HG03521 (cell line): ENCODE results near the gene KRTAP4-3.
"Not testable (repeated sequence)": the region's sequence is repeated elsewhere in the genome, so short reads cannot be mapped to it uniquely, and the experiment has no call there.

Source experiments
- ATAC-seq: cut with Tn5 transposase; IDR thresholded peaks from one replicate; pipeline ENCODE4 v1.9.1; 2021; ENCODE audit warnings: mild to moderate bottlenecking, moderate library complexity; ENCODE audit not compliant: unreplicated experiment

Gene KRTAP4-3

DNA sequence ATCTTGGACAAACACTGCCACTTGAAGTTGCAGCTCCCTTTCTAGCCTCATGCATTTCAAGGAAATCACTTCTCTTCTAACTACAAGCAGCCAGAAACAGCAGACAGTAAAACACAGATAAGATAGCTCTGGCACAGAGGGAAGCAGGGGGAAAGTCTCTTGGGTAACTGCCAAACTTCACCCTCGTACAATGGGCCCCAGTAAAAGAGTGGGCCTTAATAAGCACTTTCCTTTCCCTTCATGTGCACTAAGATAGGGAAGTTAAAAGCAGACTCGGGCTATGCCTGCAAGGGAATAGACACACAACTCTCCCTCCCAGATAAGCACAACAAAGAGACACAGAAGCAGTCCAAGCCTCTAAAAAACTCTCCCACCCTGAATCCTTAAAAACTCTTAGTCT, 14.2 kb downstream of the KRTAP4-3 start:
- no peak for ATAC-seq

DNA sequence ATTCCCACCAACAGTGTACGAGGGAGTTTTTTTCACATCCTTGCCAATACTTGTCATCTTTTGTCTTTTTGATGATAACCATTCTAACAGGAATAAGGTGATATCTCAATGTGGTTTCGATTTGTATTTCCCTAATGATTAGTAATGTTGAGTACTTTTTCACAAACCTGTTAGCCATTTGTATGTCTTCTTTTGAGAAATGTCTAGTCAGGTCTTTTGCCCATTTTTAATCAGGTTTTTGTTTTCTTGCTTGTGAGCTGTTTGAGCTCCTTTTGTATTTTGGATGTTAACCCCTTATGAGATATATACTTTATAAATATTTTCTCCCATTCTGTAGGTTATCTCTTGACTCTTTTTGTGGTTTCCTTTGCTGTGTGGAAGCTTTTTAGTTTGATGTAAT, 16.5 kb downstream of the KRTAP4-3 start:
- ATAC-seq, result no peak

DNA sequence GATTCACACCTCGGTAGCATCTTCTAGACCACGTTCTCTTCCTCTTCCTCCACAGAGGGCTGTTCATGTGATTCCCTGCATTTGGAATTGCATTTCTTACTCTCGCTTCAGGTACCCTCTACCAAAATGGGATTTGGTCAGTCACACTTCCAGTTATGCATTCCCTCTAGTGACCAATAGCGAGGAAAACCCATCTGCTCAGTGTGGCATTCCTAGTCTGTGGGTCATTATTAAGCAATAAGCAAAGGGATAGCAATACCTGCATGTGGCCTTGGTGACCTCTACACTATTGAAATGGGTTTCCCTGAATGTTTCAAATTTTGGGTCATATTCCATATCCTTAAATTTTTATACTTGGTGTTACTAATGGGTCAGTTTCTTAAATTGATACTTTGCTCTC, 18.0 kb downstream of the KRTAP4-3 start:
- no peak for ATAC-seq

DNA sequence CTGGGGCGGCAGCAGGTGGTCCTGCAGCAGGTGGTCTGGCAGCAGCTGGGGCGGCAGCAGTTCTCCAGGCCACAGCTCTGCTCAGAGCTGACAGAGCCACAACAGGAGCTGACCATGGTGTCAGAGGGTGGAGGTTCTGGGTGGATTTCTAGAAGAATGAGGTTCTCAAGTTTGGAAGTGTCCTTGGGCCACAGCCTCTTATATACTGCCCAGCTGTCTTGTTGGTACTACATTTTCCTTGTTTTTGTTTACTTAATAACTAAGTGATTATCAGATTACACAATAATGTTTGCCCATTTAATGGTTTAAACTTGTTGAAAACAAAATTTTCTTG, 18.4 kb downstream of the KRTAP4-3 start, which contains the start of gene KRTAP4-5:
Gene KRTAP4-5 (minus strand): TSS at position 174 of the 334 bp plus-strand sequence. CDS start 58 bp downstream, at position 116.
- ATAC-seq, result no peak

DNA sequence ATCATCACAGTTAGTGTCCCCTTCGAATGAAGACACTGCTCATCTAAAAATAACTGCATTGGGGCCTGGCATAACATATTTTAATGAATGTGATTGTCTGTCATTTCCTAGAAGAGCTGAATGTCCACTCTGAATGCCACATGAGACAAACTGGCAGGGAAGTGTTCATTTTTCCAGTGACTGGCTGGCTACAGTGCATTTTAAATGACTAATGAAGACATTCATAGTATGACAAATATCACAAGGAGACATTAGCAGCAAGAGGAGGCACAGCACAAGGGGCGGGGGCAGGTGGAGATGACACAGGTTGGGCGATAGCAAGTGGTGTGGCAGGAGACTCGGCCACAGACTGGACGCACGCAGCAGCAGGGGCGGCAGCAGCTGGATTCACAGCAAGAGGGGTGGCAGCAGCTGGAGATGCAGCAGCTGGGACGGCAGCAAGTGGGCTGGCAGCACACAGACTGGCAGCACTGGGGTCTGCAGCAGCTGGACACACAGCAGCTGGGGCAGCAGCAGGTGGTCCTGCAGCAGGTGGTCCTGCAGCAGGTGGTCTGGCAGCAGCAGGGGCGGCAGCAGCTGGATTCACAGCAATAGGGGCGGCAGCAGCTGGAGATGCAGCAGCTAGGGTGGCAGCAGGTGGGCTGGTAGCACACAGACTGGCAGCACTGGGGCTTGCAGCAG, 18.9 kb downstream of the KRTAP4-3 start:
- ATAC-seq, result not testable (repeated sequence)

DNA sequence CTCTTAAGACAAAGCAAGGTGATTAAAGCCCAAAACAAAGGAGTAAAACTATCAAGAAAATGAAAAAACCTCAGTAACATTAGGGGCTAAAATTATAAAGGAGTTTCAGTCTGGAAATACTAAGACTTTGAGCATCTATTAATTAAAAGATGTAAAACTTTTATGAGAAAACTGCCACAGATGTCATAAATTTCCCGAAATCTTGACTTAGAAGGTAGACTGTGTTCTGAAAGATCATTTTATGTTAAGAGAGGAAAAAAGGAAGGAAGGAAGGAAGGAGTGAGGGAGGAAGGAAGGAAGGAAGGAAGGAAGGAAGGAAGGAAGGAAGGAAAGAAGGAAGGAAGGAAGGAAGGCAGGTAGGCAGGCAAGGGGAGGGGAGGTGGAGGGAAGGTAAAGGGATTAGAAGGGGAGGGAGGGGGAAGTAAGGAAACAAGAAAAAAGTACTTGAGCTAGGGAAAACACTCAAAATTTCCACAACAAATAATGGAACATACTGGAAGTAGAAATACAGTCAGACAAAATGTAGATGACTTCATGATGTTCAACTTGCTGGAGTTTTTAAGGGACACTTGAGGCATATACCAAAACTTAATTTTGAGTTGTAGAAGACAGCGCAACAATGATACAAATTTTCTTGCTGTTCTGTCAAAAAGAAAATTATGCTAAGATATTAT, 20.4 kb downstream of the KRTAP4-3 start:
- ATAC-seq, result no peak

DNA sequence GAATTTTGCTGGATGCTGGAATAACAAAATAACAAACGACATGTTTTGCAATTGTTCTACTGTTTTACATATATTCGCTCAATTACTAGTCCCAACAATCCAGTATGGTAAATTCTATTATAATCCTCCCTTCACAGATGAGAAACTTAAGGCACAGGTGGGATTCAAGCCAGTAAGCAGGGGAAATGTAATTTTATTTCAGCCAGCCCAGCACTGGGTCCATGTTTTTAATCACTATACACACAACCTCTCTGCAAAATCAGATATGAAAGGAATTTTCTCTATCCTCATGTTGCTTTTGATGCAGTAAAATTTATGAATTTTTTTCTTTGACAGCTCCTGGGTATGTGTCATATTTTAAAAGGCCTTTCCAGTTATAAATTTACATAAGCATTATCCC, 22.8 kb downstream of the KRTAP4-3 start:
- no peak for ATAC-seq

DNA sequence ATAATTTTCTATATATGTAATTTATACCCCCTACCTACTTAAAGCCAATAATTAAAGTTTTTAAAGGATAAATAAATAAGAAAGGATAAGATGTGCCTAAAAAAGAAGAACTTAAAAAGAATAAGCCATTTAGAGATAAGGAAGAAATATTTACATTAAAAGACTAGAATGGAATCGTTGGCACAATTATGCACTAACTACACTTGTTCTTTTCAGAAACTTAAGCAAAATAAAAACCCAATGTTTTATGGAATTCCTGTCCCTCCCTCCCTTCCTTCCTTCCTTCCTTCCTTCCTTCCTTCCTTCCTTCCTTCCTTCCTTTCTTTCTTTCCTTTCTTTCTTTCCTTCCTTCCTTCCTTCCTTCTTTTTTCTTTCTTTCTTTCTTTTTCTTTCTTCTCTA, 23.2 kb downstream of the KRTAP4-3 start:
- ATAC-seq, result no peak

DNA sequence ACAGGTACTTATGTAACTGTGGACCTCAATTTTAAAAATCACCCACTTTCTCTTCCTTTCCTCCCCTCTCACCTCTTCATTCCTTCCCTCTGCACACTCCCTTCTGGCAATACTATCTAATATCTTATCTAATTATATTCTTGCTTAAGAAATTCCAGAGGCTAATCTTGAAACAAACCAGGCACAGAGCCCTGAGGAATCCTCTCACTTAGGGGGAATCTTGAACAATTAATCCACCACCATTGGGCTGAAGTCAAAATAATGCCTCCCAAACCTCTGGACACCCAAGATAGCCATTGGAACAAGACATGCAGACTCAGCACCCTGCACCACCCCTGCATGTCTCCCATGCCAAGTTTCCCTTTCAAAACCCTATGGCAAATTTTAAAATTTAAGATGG, 26.7 kb downstream of the KRTAP4-3 start:
- ATAC-seq, result no peak

DNA sequence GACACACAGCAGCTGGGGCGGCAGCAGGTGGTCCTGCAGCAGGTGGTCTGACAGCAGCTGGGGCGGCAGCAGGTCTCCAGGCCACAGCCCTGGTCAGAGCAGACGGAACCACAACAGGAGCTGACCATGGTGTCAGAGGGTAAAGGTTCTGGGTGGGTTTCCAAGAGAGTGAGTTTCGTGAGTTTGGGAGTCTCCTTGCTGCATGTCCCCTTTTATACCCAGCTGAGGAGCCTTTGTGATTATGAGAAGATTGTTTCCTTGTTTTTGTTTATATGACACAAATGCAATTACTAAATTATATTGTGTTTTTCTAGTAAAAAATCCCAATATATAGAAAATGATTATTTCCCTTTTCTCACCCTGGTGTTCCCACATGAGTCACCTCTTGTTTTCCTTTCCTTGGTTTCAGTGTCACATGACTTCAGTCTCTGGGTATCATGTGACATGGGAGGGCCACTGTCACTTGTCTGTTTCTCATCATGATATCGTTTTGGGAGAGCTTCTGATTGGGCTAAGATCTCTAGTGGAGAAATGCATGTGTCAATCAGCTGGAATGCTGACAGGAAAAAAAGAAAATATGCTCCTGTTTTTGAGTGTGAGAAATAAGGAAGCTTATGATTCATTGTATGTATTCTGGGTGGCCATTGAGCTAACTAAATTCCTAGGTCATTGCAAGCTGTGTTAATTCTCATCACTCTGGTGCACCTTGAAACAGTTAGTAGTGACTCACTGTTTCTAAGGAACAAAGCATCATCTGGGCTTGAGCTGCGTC, 27.5 kb downstream of the KRTAP4-3 start, which contains the start of gene KRTAP4-6:
Gene KRTAP4-6 (minus strand): TSS at position 185 of the 772 bp plus-strand sequence. CDS start 57 bp downstream, at position 128.
- ATAC-seq, result no peak

DNA sequence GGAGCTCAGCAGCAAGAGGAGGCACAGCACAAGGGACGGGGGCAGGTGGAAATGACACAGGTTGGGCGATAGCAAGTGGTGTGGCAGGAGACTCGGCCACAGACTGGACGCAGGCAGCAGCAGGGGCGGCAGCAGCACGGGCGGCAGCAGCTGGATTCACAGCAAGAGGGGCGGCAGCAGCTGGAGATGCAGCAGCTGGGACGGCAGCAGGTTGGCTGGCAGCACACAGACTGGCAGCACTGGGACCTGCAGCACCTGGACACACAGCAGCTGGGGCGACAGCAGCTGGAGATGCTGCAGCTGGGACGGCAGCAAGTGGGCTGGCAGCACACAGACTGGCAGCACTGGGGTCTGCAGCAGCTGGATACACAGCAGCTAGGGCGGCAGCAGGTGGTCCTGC, 28.2 kb downstream of the KRTAP4-3 start:
- not testable (repeated sequence) for ATAC-seq

DNA sequence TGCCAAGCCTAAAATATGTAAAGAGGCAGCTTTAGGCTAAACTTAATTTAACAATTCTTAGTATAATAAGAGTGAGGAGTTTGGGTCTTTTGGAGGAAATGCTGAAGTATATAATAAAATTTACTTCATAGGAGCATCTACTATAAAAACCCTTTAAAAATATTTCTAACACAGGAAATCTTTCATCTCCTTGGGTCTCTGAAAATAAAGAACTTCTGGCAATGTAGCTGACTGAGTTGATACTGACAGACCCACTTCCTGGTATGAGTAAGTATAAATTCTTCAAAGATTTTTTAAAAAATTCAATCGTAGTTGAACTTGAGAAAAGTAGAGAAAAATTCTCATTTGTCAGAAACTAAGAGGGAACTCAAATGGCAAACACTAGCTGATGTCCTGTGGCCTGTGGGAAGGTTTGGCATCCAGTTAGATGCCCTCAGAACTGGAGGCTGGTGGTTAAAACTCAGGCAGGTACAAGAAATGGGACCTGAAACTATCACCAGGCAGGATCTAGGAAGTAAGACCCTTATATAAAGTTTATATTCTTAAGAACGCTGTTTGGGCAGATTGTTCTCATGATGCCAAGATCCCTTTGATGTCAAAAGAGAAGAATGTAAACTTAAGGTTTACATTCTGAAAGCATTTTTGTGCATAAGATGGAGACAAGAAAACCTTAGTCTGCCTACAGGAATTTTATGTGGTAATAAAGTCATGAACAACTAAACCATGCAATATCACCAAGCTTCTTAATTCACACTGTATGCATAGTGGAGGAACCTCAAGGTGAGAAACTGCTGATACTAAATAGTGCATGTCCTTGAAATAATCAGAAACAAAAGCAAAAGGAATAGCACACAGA, 33.9 kb downstream of the KRTAP4-3 start:
- no peak for ATAC-seq

DNA sequence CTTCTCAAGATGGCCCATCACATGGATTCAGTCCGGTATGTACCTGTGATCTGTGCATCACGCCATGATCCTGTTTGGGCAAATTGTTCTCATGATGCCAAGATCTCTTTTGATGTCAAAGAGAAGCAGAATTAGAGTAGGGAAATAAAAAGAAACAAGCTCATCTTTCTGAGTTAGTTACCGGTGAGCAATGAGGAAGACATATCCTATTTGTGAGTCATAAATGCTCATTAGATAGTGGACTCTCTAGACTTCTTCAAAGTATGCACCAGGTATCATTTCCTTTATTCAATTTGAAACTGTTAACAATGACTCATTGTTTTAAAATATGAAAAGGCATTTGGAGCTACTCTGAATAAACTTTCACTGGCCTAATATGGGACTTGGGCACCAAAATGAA, 36.0 kb downstream of the KRTAP4-3 start:
- no peak for ATAC-seq

DNA sequence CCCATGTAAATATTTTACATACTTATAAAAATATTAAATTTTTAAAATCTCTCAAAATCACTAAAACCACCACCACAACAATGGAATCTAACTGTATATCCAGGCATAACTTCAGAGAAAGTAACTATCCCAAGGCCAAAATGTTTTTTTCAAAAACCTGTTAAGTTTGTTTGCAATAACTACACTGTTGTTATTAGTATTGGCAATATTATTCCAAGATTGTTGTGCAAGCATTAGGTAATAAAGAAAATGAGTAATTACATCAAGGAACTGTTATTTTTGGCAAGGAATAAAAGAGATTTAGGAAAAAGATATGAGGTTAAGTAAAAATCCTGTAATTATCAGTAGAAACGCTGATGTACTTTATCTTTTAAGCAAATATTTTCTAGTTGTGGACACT, 40.6 kb downstream of the KRTAP4-3 start:
- no peak for ATAC-seq

DNA sequence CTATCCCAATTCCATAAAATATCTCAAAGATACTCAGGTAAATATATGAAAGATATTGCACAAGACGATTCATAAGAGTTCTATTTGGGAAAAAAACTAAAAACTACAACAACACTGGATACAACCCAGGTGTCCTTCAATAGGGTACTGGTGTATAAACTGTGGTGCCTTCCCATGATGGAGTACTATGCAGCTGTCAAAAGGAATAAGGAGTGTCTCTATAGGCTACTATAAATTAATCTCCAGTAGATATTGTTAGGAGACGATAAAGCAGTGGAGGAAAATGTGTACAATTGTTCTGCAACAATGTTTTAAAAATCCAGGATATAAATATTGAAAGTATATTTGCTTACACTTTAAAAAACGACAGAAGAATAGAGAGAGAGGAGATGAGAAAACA, 41.6 kb downstream of the KRTAP4-3 start:
- no peak for ATAC-seq

DNA sequence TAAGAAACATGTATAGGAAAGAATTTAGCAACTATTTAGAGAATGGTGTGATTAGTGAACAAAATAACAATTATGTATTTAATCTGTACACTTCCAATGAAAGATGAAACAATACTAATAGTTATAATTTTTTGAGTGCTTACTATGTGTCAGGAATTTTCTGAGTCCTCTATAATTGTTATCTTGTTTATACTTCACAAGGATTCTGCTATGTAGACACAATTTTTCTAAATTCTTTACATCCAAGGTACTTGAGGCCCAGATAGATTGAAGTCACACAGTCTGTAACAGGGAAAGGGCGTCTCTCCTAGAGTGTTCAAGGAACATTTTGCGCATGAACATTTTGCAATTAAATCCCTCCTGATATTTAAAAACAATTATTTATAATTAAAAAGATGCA, 43.0 kb downstream of the KRTAP4-3 start:
- no peak for ATAC-seq

DNA sequence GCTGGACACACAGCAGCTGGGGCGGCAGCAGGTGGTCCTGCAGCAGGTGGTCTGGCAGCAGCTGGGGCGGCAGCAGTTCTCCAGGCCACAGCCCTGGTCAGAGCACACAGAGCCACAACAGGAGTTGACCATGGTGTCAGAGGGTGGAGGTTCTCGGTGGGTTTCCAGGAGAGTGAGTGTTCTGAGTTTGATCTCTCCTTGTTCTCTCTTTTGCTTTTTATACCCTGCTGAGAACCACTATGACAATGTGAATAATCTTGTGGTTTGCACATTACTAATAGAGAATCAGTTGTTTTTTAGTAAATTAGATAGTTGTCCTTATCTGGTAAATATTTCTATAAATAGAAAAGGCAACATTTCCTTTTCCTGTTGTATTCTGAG, 44.0 kb downstream of the KRTAP4-3 start, which contains the start of gene KRTAP4-12:
Gene KRTAP4-12 (minus strand): TSS at position 192 of the 381 bp plus-strand sequence. CDS start 60 bp downstream, at position 132.
- ATAC-seq, result not testable (repeated sequence)

DNA sequence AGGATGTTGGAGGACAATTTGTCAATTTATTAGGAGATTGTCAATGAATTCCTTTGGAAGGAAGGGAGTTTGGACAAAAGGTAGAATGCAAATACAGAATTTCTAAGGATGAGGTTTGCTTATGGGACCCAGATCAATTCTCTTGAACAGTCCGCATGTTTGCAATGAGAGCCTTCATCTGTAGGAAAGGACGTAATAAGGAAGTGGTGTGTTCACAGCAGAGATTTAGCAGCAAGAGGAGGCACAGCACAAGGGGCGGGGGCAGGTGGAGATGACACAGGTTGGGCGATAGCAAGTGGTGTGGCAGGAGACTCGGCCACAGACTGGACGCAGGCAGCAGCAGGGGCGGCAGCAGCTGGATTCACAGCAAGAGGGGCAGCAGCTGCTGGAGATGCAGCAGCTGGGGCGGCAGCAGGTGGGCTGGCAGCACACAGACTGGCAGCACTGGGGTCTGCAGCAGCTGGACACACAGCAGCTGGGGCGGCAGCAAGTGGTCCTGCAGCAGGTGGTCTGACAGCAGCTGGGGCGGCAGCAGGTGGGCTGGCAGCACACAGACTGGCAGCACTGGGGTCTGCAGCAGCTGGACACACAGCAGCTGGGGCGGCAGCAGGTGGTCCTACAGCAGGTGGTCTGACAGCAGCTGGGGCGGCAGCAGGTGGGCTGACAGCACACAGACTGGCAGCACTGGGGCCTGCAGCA, 44.6 kb downstream of the KRTAP4-3 start:
- ATAC-seq, result not testable (repeated sequence)

DNA sequence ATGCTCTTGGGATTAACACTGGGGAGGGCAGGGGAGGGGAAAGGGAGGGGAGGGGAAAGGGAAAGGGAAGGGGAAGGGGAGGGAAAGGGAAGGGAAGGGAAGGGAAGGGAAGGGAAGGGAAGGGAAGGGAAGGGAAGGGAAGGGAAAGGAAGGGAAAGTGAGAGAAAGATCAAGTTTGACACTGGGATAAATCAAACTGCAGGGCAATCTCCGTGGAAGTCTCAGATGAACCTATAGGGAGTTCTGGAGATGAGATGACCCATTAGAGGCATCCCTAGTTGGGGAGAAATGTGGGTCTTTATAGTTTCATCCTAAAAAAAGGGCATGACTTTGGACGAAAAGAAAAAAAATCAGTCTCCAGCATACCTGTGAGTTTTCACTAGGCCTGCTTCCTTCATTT, 46.3 kb downstream of the KRTAP4-3 start:
- no peak for ATAC-seq
